Measurements from ENCODE around the gene AP1S1. TPM values are rescaled to one million over a fixed set of nuclear protein-coding genes. Genes with fewer than 3 reads are reported as not detected.

AP1S1 gene
- total and polyA plus RNA-seq, 3 donors from 2014 or later, result 31.7 to 54.8 (median 46.3) TPM

Small RNA genes lying within 50 kb of the gene (microRNA-seq; reads per million reads assigned to microRNA genes)
- 0 reads per million in 2 donors for gene MIR4653 (ENCODE audit: borderline number of aligned reads in 2 of 2, borderline replicate concordance in 1 of 2)

Small RNA genes lying within 50 kb of the gene (small RNA-seq; reads per million reads assigned to genes)
- 0 reads per million in 2 donors for gene MIR4653

Other genes with a start within 250 kb of the AP1S1 start
- gene MUC3A, start 204.9 kb upstream of the AP1S1 start, total RNA-seq, result 1 to 10 TPM; 1.6 to 2.1 TPM
- 1.5 TPM for gene MUC3A, start 204.9 kb upstream of the AP1S1 start, polyA plus RNA-seq (ENCODE audit: insufficient read depth, low read depth, low replicate concordance)
- gene MUC12, start 184.9 kb upstream of the AP1S1 start, total RNA-seq, result 1 to 10 TPM; 3.5 to 6.2 TPM
- 5.3 TPM for gene MUC12, start 184.9 kb upstream of the AP1S1 start, polyA plus RNA-seq (ENCODE audit: insufficient read depth, low read depth, low replicate concordance)
- gene MUC17, start 134.4 kb upstream of the AP1S1 start, total RNA-seq, result under 1 TPM; 0.19 to 0.24 TPM
- 0.05 TPM for gene MUC17, start 134.4 kb upstream of the AP1S1 start, polyA plus RNA-seq (ENCODE audit: insufficient read depth, low read depth, low replicate concordance)
- gene TRIM56, start 69.0 kb upstream of the AP1S1 start, total RNA-seq, result 10 to 100 TPM; 15.3 to 20.4 TPM
- 8.7 TPM for gene TRIM56, start 69.0 kb upstream of the AP1S1 start, polyA plus RNA-seq (ENCODE audit: insufficient read depth, low read depth, low replicate concordance)
- 1 to 10 TPM; 5.6 to 5.8 TPM for gene SERPINE1, start 27.4 kb upstream of the AP1S1 start, total RNA-seq
- 7.6 TPM for gene SERPINE1, start 27.4 kb upstream of the AP1S1 start, polyA plus RNA-seq (ENCODE audit: insufficient read depth, low read depth, low replicate concordance)
- 1 to 10 TPM; 1.2 to 2.3 TPM for gene VGF, start 11.1 kb downstream of the AP1S1 start, total RNA-seq
- gene VGF, start 11.1 kb downstream of the AP1S1 start, polyA plus RNA-seq (ENCODE audit: insufficient read depth, low read depth, low replicate concordance), result 0.87 TPM
- gene NAT16, start 25.8 kb downstream of the AP1S1 start, total RNA-seq, result under 1 TPM; 0.31 to 0.50 TPM
- 0.26 TPM for gene NAT16, start 25.8 kb downstream of the AP1S1 start, polyA plus RNA-seq (ENCODE audit: insufficient read depth, low read depth, low replicate concordance)
- gene MOGAT3, start 46.6 kb downstream of the AP1S1 start, total RNA-seq, result not detected
- not detected for gene MOGAT3, start 46.6 kb downstream of the AP1S1 start, polyA plus RNA-seq (ENCODE audit: insufficient read depth, low read depth, low replicate concordance)
- gene PLOD3, start 63.1 kb downstream of the AP1S1 start, total RNA-seq, result 10 to 100 TPM; 36.3 to 45.6 TPM
- gene PLOD3, start 63.1 kb downstream of the AP1S1 start, polyA plus RNA-seq (ENCODE audit: insufficient read depth, low read depth, low replicate concordance), result 32.1 TPM
- gene ZNHIT1, start 63.7 kb downstream of the AP1S1 start, total RNA-seq, result 10 to 100 TPM; 57.8 to 58.4 TPM
- gene ZNHIT1, start 63.7 kb downstream of the AP1S1 start, polyA plus RNA-seq (ENCODE audit: insufficient read depth, low read depth, low replicate concordance), result 48.3 TPM
- gene CLDN15, start 83.3 kb downstream of the AP1S1 start, total RNA-seq, result 10 to 100 TPM; 13.6 to 20.2 TPM
- gene CLDN15, start 83.3 kb downstream of the AP1S1 start, polyA plus RNA-seq (ENCODE audit: insufficient read depth, low read depth, low replicate concordance), result 12.1 TPM
- gene FIS1, start 90.6 kb downstream of the AP1S1 start, total RNA-seq, result 100 to 1,000 TPM; 228 to 273 TPM
- gene FIS1, start 90.6 kb downstream of the AP1S1 start, polyA plus RNA-seq (ENCODE audit: insufficient read depth, low read depth, low replicate concordance), result 233 TPM
- 10 to 100 TPM; 47.4 to 94.6 TPM for gene IFT22, start 167.3 kb downstream of the AP1S1 start, total RNA-seq
- gene IFT22, start 167.3 kb downstream of the AP1S1 start, polyA plus RNA-seq (ENCODE audit: insufficient read depth, low read depth, low replicate concordance), result 270 TPM
- gene COL26A1, start 208.4 kb downstream of the AP1S1 start, total RNA-seq, result 1 to 10 TPM in 1 of 2 donors, under 1 TPM in 1; 0.94 to 1.1 TPM
- 3.1 TPM for gene COL26A1, start 208.4 kb downstream of the AP1S1 start, polyA plus RNA-seq (ENCODE audit: insufficient read depth, low read depth, low replicate concordance)

Data from testis (tissue), 3 donors.